Measurements from ENCODE around the gene FKRP. TPM values are rescaled to one million over a fixed set of nuclear protein-coding genes. Genes with fewer than 3 reads are reported as not detected.

FKRP gene
- total RNA-seq, 1 experiment from 2014 or later = 23.9 TPM

DNA sequence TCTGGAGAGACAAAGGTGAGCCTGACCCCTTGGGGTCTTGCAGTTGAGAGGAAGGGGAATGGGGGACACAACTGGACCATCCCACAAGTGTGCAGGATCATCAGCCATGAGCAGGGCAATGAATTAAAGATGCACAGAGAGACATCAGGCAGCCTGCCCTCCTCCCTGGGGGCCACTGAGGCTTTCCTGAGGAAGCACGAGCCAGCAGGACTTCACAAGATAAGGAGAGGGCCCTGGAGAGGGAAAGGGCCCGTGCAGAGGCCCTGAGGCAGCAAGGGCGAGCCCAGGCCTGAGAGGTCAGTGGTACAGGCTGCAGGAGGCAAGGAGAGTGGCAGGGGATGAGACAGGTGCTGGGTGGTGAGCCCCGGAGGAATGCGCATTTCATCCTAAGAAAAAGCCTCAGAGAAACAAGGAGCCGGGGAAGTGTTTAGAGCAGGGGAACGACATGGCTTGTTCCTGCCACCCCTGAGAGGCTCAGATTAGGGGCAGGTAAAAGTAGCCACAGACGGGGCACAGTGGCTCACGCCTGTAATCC is 19.9 kb upstream of the FKRP start:
- no TSS peak for BruUV-seq (replicated peaks)
- intact Hi-C loops (cut with micrococcal nuclease) = no loop called here
- no peaks in the 10 kb centered on the region for H3K9me3 Mint-ChIP-seq (ENCODE audit: unreplicated experiment)
- TF ChIP-seq, protein P1, sequence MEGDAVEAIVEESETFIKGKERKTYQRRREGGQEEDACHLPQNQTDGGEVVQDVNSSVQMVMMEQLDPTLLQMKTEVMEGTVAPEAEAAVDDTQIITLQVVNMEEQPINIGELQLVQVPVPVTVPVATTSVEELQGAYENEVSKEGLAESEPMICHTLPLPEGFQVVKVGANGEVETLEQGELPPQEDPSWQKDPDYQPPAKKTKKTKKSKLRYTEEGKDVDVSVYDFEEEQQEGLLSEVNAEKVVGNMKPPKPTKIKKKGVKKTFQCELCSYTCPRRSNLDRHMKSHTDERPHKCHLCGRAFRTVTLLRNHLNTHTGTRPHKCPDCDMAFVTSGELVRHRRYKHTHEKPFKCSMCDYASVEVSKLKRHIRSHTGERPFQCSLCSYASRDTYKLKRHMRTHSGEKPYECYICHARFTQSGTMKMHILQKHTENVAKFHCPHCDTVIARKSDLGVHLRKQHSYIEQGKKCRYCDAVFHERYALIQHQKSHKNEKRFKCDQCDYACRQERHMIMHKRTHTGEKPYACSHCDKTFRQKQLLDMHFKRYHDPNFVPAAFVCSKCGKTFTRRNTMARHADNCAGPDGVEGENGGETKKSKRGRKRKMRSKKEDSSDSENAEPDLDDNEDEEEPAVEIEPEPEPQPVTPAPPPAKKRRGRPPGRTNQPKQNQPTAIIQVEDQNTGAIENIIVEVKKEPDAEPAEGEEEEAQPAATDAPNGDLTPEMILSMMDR (IDR thresholded peaks at IDR 0.05; ENCODE audit: unreplicated experiment) = no peak
- peak overlapping the region; percentile 44 for H3K27ac Mint-ChIP-seq (ENCODE audit: low read depth, unreplicated experiment)
- H3K27me3 Mint-ChIP-seq (ENCODE audit: insufficient read depth, unreplicated experiment) = no peaks in the 10 kb centered on the region
- H3K4me3 Mint-ChIP-seq (ENCODE audit: unreplicated experiment) = no peak overlapping the region
- peaks cover 60% of the 10 kb centered on the region for H3K36me3 Mint-ChIP-seq (ENCODE audit: insufficient read depth, unreplicated experiment)
- DNase-seq (ENCODE audit: unreplicated experiment) = no peak
- POLR2A ChIA-PET = no interaction called here
- H3K4me1 Mint-ChIP-seq (ENCODE audit: insufficient read depth, unreplicated experiment) = no peaks in the 10 kb centered on the region
- CTCF ChIA-PET = interaction anchor here (0.7 kb wide), 1 partner anchor 189 kb away, joined by 3 read pairs; no protein-coding TSS in a partner anchor

DNA sequence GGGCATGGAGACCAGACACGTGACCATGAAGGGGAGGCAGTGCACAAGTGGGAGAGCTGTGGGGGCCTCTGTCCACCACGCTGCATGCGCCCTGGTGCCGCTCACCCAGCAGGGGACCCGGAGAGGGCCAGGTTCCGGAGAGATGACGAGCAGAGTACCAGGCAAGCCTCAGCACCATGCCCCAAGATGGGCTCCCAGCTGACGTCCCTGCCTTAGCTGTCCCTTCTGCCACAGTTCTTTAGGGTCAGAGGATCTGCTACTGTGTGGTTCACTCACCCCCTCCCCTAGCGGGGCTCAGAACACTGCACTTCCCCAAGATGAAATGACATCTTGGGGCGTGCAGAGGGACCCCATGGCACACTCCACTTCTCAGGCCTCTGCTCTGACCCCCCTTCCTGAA is 19.3 kb upstream of the FKRP start:
- intact Hi-C loops (cut with micrococcal nuclease) = no loop called here
- no peak for DNase-seq (ENCODE audit: unreplicated experiment)
- no peaks in the 10 kb centered on the region for H3K27me3 Mint-ChIP-seq (ENCODE audit: insufficient read depth, unreplicated experiment)
- no peaks in the 10 kb centered on the region for H3K9me3 Mint-ChIP-seq (ENCODE audit: unreplicated experiment)
- ChIA-PET CTCF (interaction anchor here (0.6 to 1.1 kb wide), 4 partner anchors 8 to 189 kb away, joined by 3 to 5 read pairs (median 3); no protein-coding TSS in a partner anchor), POLR2A (no interaction called here)
- no TSS peak for BruUV-seq (replicated peaks)
- H3K4me3 Mint-ChIP-seq (ENCODE audit: unreplicated experiment) = no peak overlapping the region
- peaks cover 3% of the 10 kb centered on the region for H3K4me1 Mint-ChIP-seq (ENCODE audit: insufficient read depth, unreplicated experiment)
- H3K36me3 Mint-ChIP-seq (ENCODE audit: insufficient read depth, unreplicated experiment) = peaks cover 61% of the 10 kb centered on the region
- no peak overlapping the region for H3K27ac Mint-ChIP-seq (ENCODE audit: low read depth, unreplicated experiment)
- TF ChIP-seq, protein P1 (IDR thresholded peaks at IDR 0.05; ENCODE audit: unreplicated experiment) = no peak

DNA sequence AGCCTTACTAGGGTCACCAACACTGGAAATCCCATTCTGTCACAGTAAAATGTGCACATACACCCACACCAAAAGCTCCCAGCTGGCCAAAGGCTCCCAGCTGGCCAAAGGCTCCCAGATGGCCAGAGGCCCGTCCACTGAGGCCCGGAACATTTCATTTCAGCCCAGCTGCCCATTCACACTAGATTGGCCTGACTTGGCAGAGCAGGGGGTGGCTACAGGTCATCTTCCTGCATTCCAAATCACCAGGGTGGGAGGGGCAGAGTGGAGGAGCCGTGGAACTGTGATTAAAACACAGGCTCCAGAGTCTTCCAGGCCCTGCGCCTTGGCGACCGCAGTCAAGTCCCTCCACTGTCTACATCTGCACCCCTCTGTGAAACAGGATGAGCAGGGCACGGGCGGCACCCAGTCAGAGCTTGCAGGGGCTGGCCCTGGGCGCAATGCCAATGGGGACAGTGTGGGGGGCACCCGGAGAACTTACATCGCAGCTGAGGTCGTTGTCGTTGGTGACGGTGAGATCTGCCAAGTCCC is 18.8 kb upstream of the FKRP start:
- no TSS peak for BruUV-seq (replicated peaks)
- ChIA-PET POLR2A (no interaction called here), CTCF (interaction anchor here (0.6 to 2.5 kb wide), 5 partner anchors 9 to 198 kb away, joined by 3 to 13 read pairs (median 3); no protein-coding TSS in a partner anchor)
- intact Hi-C loops (cut with micrococcal nuclease) = no loop called here
- no peak overlapping the region for H3K4me3 Mint-ChIP-seq (ENCODE audit: unreplicated experiment)
- TF ChIP-seq, protein P1 (IDR thresholded peaks at IDR 0.05; ENCODE audit: unreplicated experiment) = no peak
- peaks cover 7% of the 10 kb centered on the region for H3K4me1 Mint-ChIP-seq (ENCODE audit: insufficient read depth, unreplicated experiment)
- no peaks in the 10 kb centered on the region for H3K27me3 Mint-ChIP-seq (ENCODE audit: insufficient read depth, unreplicated experiment)
- H3K9me3 Mint-ChIP-seq (ENCODE audit: unreplicated experiment) = no peaks in the 10 kb centered on the region
- DNase-seq (ENCODE audit: unreplicated experiment) = no peak
- peaks cover 61% of the 10 kb centered on the region for H3K36me3 Mint-ChIP-seq (ENCODE audit: insufficient read depth, unreplicated experiment)
- H3K27ac Mint-ChIP-seq (ENCODE audit: low read depth, unreplicated experiment) = no peak overlapping the region

DNA sequence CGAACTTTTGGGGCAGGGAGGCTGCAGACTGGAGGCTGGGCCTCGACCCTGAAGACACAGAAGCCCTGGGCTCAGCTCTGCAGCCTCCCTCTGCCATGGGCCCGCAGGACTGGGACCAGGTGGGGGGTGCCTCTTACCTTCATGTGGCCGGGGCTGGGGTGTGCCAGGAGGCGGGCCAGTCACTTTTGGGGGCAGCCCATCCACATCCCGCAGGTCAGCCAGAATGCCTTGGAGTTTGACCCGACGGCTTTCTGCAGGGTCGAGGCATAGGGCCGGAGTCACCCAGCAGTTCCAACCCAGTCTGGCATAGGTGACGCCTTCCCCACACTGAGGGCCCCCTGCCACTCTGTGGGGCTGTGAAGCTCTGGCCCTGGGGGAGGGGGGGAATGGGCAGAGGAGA is 18.1 kb upstream of the FKRP start:
- intact Hi-C loops (cut with micrococcal nuclease) = no loop called here
- peaks cover 10% of the 10 kb centered on the region for H3K4me1 Mint-ChIP-seq (ENCODE audit: insufficient read depth, unreplicated experiment)
- no peaks in the 10 kb centered on the region for H3K9me3 Mint-ChIP-seq (ENCODE audit: unreplicated experiment)
- POLR2A ChIA-PET = no interaction called here
- BruUV-seq (replicated peaks) = no TSS peak
- TF ChIP-seq, protein P1 (IDR thresholded peaks at IDR 0.05; ENCODE audit: unreplicated experiment) = no peak
- peaks cover 62% of the 10 kb centered on the region for H3K36me3 Mint-ChIP-seq (ENCODE audit: insufficient read depth, unreplicated experiment)
- H3K4me3 Mint-ChIP-seq (ENCODE audit: unreplicated experiment) = no peak overlapping the region
- CTCF ChIA-PET = interaction anchor here (0.7 to 3.9 kb wide), 16 partner anchors 8 to 645 kb away, joined by 3 to 19 read pairs (median 5); no protein-coding TSS in a partner anchor
- H3K27me3 Mint-ChIP-seq (ENCODE audit: insufficient read depth, unreplicated experiment) = no peaks in the 10 kb centered on the region
- no peak for DNase-seq (ENCODE audit: unreplicated experiment)
- H3K27ac Mint-ChIP-seq (ENCODE audit: low read depth, unreplicated experiment) = no peak overlapping the region
